ENCODE measurements around the gene SCUBE3.

SCUBE3 gene

DNA sequence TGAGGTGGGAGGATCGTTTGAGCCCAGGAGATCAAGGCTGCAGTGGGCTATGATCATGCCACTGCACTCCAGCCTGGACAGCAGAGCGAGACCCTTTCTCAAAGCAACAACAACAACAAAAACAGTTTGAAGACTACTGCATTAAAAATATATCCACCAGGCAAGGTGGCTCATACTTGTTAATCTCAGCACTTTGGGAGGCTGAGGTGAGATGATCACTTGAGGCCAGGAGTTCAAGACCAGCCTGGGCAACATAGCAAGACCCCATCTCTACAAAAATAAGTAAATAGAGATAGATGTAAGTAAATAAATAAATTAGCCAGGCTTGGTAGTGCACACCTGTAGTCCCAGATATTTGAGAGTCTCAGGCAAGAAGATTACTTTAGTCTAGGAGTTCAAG, 58.2 kb downstream of the SCUBE3 start:
- Histone ChIP-seq H3K27ac (ENCODE audit: low read depth, low read length) (no peak overlapping the region), H3K79me2 (ENCODE audit: control insufficient read depth, insufficient read depth, low read length, poor library complexity) (no peaks in the 10 kb centered on the region), H3K4me1 (ENCODE audit: control insufficient read depth in 1 of 2, insufficient read depth in 2 of 2, low read length in 2 of 2) (no peaks in the 10 kb centered on the region), H3K36me3 (ENCODE audit: control insufficient read depth in 1 of 2, insufficient read depth in 2 of 2, low read length in 2 of 2) (no peaks in the 10 kb centered on the region), H4K91ac (ENCODE audit: low read depth, low read length) (no peak overlapping the region), H3K18ac (ENCODE audit: low read length) (no peak overlapping the region), H2BK5ac (ENCODE audit: low read depth, low read length, poor library complexity) (no peak overlapping the region), H2BK12ac (ENCODE audit: low read length) (no peak overlapping the region), H3K27me3 (ENCODE audit: insufficient read depth, low read length) (no peaks in the 10 kb centered on the region), H3K79me1 (ENCODE audit: low read length) (no peaks in the 10 kb centered on the region), H2AFZ (ENCODE audit: insufficient read depth, low read length, poor library complexity) (no peak overlapping the region), H4K12ac (ENCODE audit: low read depth, low read length) (no peak overlapping the region), H3K14ac (ENCODE audit: low read length) (no peak overlapping the region), H3K9me3 (ENCODE audit: insufficient read depth, low read depth, low read length) (no peaks in the 10 kb centered on the region), H4K8ac (ENCODE audit: low read depth, low read length) (no peak overlapping the region), H3K4me3 (ENCODE audit: low read depth, low read length) (no peak overlapping the region), H3K9ac (ENCODE audit: low read length) (no peak overlapping the region), H3K23ac (ENCODE audit: low read length) (no peak overlapping the region), H3K4ac (ENCODE audit: low read depth, low read length) (no peak overlapping the region), H3K4me2 (ENCODE audit: low read length) (no peak overlapping the region), H2BK120ac (ENCODE audit: insufficient read depth, low read length, poor library complexity) (no peak overlapping the region), H2AK5ac (ENCODE audit: low read length) (no peak overlapping the region)
- DNase-seq: no peak
- no CpG with 5 or more reads among the region's 2 CpGs for WGBS (ENCODE audit: extremely low coverage, insufficient coverage, insufficient read length)

DNA sequence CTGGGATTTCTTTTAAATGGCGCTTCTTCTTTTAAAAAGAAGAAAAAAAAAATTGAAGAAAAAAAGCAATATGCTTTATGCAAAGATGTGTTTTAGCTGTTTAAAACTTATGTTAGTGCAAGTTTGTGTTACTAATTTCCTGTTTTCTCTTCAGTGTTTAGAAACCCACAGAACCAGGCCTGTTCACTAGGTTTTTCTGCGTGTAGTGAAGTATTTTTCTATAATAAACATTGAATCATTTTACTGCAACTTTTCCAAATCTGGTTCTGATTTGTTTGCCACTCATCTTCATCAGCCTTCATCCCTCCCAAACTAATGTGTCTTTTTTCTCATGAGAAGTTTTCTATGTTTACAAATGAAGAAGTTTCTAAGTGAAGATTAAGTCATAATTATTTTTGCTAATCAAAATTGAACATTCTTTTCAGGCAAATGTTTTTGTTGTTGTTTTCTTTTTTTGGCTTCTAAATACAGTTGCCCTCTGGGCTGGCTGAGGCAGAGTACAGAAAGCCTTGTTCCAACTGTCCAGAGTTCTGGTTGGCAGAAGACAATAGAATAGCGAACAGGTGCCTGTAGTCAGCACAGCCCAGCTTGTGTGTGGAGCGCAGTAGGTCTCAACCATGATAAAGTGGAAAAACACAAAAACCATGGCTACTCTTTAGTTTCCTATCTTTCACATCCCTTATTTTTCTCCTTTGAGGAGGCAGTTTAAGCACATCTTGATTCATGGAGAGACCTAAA, 60.2 kb downstream of the SCUBE3 start:
- H3K23ac ChIP-seq (ENCODE audit: low read length): no peak overlapping the region
- H3K9me3 ChIP-seq (ENCODE audit: insufficient read depth, low read depth, low read length): no peaks in the 10 kb centered on the region
- no peak overlapping the region for H3K4ac ChIP-seq (ENCODE audit: low read depth, low read length)
- no peak overlapping the region for H2AK5ac ChIP-seq (ENCODE audit: low read length)
- no CpG with 5 or more reads among the region's 4 CpGs for WGBS (ENCODE audit: extremely low coverage, insufficient coverage, insufficient read length)
- no peak overlapping the region for H3K9ac ChIP-seq (ENCODE audit: low read length)
- no peak overlapping the region for H4K91ac ChIP-seq (ENCODE audit: low read depth, low read length)
- H3K4me1 ChIP-seq (ENCODE audit: control insufficient read depth in 1 of 2, insufficient read depth in 2 of 2, low read length in 2 of 2): no peaks in the 10 kb centered on the region
- H3K4me3 ChIP-seq (ENCODE audit: low read depth, low read length): no peak overlapping the region
- no peaks in the 10 kb centered on the region for H3K36me3 ChIP-seq (ENCODE audit: control insufficient read depth in 1 of 2, insufficient read depth in 2 of 2, low read length in 2 of 2)
- no peak for DNase-seq
- H2BK5ac ChIP-seq (ENCODE audit: low read depth, low read length, poor library complexity): no peak overlapping the region
- H4K8ac ChIP-seq (ENCODE audit: low read depth, low read length): no peak overlapping the region
- no peak overlapping the region for H2BK12ac ChIP-seq (ENCODE audit: low read length)
- no peaks in the 10 kb centered on the region for H3K79me2 ChIP-seq (ENCODE audit: control insufficient read depth, insufficient read depth, low read length, poor library complexity)
- H2BK120ac ChIP-seq (ENCODE audit: insufficient read depth, low read length, poor library complexity): no peak overlapping the region
- no peak overlapping the region for H3K4me2 ChIP-seq (ENCODE audit: low read length)
- no peaks in the 10 kb centered on the region for H3K79me1 ChIP-seq (ENCODE audit: low read length)
- H3K14ac ChIP-seq (ENCODE audit: low read length): no peak overlapping the region
- no peak overlapping the region for H2AFZ ChIP-seq (ENCODE audit: insufficient read depth, low read length, poor library complexity)
- no peak overlapping the region for H3K27ac ChIP-seq (ENCODE audit: low read depth, low read length)
- no peak overlapping the region for H3K18ac ChIP-seq (ENCODE audit: low read length)
- no peak overlapping the region for H4K12ac ChIP-seq (ENCODE audit: low read depth, low read length)
- no peaks in the 10 kb centered on the region for H3K27me3 ChIP-seq (ENCODE audit: insufficient read depth, low read length)

DNA sequence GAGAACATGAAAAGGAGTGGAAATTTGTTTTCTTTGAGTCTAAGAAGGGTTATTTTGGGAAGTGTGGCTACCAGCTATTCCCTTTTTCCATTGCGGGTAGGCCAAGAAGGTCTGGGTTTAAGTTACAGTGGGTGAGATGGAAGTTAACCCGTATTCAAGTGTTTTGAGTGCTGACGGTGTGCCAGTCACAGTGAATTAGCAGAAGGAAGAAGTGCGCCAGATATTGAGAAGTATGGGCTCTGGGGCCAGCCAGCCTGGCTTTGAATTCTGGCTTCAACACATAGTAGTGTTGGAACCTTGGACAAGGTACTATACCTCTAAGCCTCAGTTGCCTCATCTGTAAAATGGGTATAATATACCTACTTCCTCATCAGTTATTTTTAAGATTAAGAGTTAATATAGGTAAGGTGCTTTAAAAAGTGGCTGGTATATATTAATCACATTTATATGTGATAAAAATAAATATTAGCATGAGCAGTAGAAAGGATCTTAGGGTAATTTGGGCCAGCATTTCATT, 62.0 kb downstream of the SCUBE3 start:
- no peak for DNase-seq
- Histone ChIP-seq H3K14ac (ENCODE audit: low read length) (no peak overlapping the region), H4K8ac (ENCODE audit: low read depth, low read length) (no peak overlapping the region), H3K23ac (ENCODE audit: low read length) (no peak overlapping the region), H2BK5ac (ENCODE audit: low read depth, low read length, poor library complexity) (no peak overlapping the region), H3K27me3 (ENCODE audit: insufficient read depth, low read length) (no peaks in the 10 kb centered on the region), H2BK120ac (ENCODE audit: insufficient read depth, low read length, poor library complexity) (no peak overlapping the region), H3K27ac (ENCODE audit: low read depth, low read length) (no peak overlapping the region), H4K12ac (ENCODE audit: low read depth, low read length) (no peak overlapping the region), H3K79me1 (ENCODE audit: low read length) (no peaks in the 10 kb centered on the region), H2AFZ (ENCODE audit: insufficient read depth, low read length, poor library complexity) (no peak overlapping the region), H2BK12ac (ENCODE audit: low read length) (no peak overlapping the region), H3K9me3 (ENCODE audit: insufficient read depth, low read depth, low read length) (no peaks in the 10 kb centered on the region), H4K91ac (ENCODE audit: low read depth, low read length) (no peak overlapping the region), H3K4ac (ENCODE audit: low read depth, low read length) (no peak overlapping the region), H3K4me3 (ENCODE audit: low read depth, low read length) (no peak overlapping the region), H2AK5ac (ENCODE audit: low read length) (no peak overlapping the region), H3K4me2 (ENCODE audit: low read length) (no peak overlapping the region), H3K9ac (ENCODE audit: low read length) (no peak overlapping the region), H3K18ac (ENCODE audit: low read length) (no peak overlapping the region), H3K79me2 (ENCODE audit: control insufficient read depth, insufficient read depth, low read length, poor library complexity) (no peaks in the 10 kb centered on the region), H3K4me1 (ENCODE audit: control insufficient read depth in 1 of 2, insufficient read depth in 2 of 2, low read length in 2 of 2) (no peaks in the 10 kb centered on the region), H3K36me3 (ENCODE audit: control insufficient read depth in 1 of 2, insufficient read depth in 2 of 2, low read length in 2 of 2) (no peaks in the 10 kb centered on the region)
- no CpG with 5 or more reads among the region's 4 CpGs for WGBS (ENCODE audit: extremely low coverage, insufficient coverage, insufficient read length)

DNA sequence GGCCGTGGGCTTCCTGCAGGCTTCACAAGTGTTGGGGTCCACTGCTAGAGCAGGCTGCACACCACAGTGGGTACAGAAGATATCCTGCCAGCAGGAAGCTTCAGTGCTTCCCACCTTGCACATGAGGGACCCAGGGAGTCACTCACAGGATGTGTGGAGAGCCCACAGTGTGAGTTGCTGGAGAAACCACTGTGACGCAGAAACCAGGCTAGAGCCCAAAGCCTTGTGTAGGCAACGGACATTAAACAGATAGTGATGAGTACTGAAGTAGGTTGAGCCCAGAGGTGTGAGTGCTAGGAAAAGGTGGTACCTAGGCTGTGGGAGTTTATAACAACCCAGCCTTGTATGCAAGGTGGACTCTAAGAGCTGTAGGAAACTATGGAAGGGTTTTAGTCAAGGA, 65.0 kb downstream of the SCUBE3 start:
- H2BK12ac ChIP-seq (ENCODE audit: low read length): no peak overlapping the region
- WGBS (ENCODE audit: extremely low coverage, insufficient coverage, insufficient read length): no CpG with 5 or more reads among the region's 3 CpGs
- H2AFZ ChIP-seq (ENCODE audit: insufficient read depth, low read length, poor library complexity): no peak overlapping the region
- H3K23ac ChIP-seq (ENCODE audit: low read length): no peak overlapping the region
- H3K18ac ChIP-seq (ENCODE audit: low read length): no peak overlapping the region
- no peak overlapping the region for H2BK120ac ChIP-seq (ENCODE audit: insufficient read depth, low read length, poor library complexity)
- no peak overlapping the region for H3K27ac ChIP-seq (ENCODE audit: low read depth, low read length)
- no peak for DNase-seq
- no peak overlapping the region for H2BK5ac ChIP-seq (ENCODE audit: low read depth, low read length, poor library complexity)
- no peak overlapping the region for H2AK5ac ChIP-seq (ENCODE audit: low read length)
- H3K4me1 ChIP-seq (ENCODE audit: control insufficient read depth in 1 of 2, insufficient read depth in 2 of 2, low read length in 2 of 2): no peaks in the 10 kb centered on the region
- no peak overlapping the region for H4K91ac ChIP-seq (ENCODE audit: low read depth, low read length)
- no peak overlapping the region for H3K4ac ChIP-seq (ENCODE audit: low read depth, low read length)
- no peaks in the 10 kb centered on the region for H3K79me2 ChIP-seq (ENCODE audit: control insufficient read depth, insufficient read depth, low read length, poor library complexity)
- no peaks in the 10 kb centered on the region for H3K27me3 ChIP-seq (ENCODE audit: insufficient read depth, low read length)
- H3K9ac ChIP-seq (ENCODE audit: low read length): no peak overlapping the region
- H3K4me2 ChIP-seq (ENCODE audit: low read length): no peak overlapping the region
- H3K79me1 ChIP-seq (ENCODE audit: low read length): no peaks in the 10 kb centered on the region
- no peak overlapping the region for H4K12ac ChIP-seq (ENCODE audit: low read depth, low read length)
- no peak overlapping the region for H3K4me3 ChIP-seq (ENCODE audit: low read depth, low read length)
- H3K9me3 ChIP-seq (ENCODE audit: insufficient read depth, low read depth, low read length): no peaks in the 10 kb centered on the region
- H3K36me3 ChIP-seq (ENCODE audit: control insufficient read depth in 1 of 2, insufficient read depth in 2 of 2, low read length in 2 of 2): peaks cover 0 to 9% of the 10 kb centered on the region in 2 experiments
- no peak overlapping the region for H4K8ac ChIP-seq (ENCODE audit: low read depth, low read length)
- H3K14ac ChIP-seq (ENCODE audit: low read length): no peak overlapping the region

Measured in trophoblast cell (in vitro differentiated cells and primary cell).